NCI-H524 treated with DMSO at 0.1 percent for 48 hours (cell line): Measurements from ENCODE around the gene FAR1.
"Not testable (repeated sequence)": the region's sequence is repeated elsewhere in the genome, so short reads cannot be mapped to it uniquely, and the experiment has no call there.

ENCODE experiments used
- DNase-seq: peaks from one replicate; lab custom pipeline; 2025; lab: John Stamatoyannopoulos, UW

The FAR1 gene

GRCh38 chr11:13668102-13668956 lies at the start of gene FAR1:
TSS of gene FAR1 (plus strand) at chr11:13668668. CDS start at chr11:13694766, 26,098 bp downstream.
- peak; percentile 90 for DNase-seq

- DNase-seq: no peak
These were observed 48.4 kb upstream of the FAR1 start for GRCh38 chr11:13620063-13620462.

GRCh38 chr11:13626818-13627217 lies 41.6 kb upstream of the FAR1 start:
- DNase-seq: not testable (repeated sequence)

GRCh38 chr11:13628634-13629033 lies 39.8 kb upstream of the FAR1 start:
- DNase-seq: not testable (repeated sequence)

GRCh38 chr11:13629779-13630178 lies 38.7 kb upstream of the FAR1 start:
- no peak for DNase-seq

GRCh38 chr11:13635290-13635689 lies 33.2 kb upstream of the FAR1 start:
- DNase-seq: no peak

- no peak for DNase-seq
These were observed 32.7 kb upstream of the FAR1 start for GRCh38 chr11:13635804-13636203.

- DNase-seq: no peak
These were observed 31.1 kb upstream of the FAR1 start for GRCh38 chr11:13637125-13638069.

- no peak for DNase-seq
These were observed 30.0 kb upstream of the FAR1 start for GRCh38 chr11:13638422-13638821.

- DNase-seq: no peak
These were observed 23.3 kb upstream of the FAR1 start for GRCh38 chr11:13644997-13645687.

GRCh38 chr11:13647391-13647790 lies 21.1 kb upstream of the FAR1 start:
- no peak for DNase-seq

GRCh38 chr11:13649619-13650018 lies 18.8 kb upstream of the FAR1 start:
- DNase-seq: no peak

GRCh38 chr11:13651515-13651914 lies 17.0 kb upstream of the FAR1 start:
- DNase-seq: not testable (repeated sequence)

- peak; percentile 75 for DNase-seq
These were observed 7.3 kb upstream of the FAR1 start for GRCh38 chr11:13661074-13661623.

GRCh38 chr11:13663631-13664071 lies 4.8 kb upstream of the FAR1 start:
- DNase-seq: no peak

GRCh38 chr11:13664351-13664750 lies 4.1 kb upstream of the FAR1 start:
- no peak for DNase-seq

GRCh38 chr11:13666708-13667107 lies 1.8 kb upstream of the FAR1 start:
- DNase-seq: no peak

- DNase-seq: no peak
These were observed 1.2 kb upstream of the FAR1 start for GRCh38 chr11:13667245-13667644.

GRCh38 chr11:13667795-13668101 lies 720 bp upstream of the FAR1 start:
- no peak for DNase-seq

GRCh38 chr11:13668957-13669521 lies 571 bp downstream of the FAR1 start:
- DNase-seq: no peak
